COLO668 (cell line): ENCODE results near the gene UBXN6.
A peak's percentile ranks its signal among the peaks of the same experiment; 100 is the strongest.

Experiments
- DNase-seq: peaks from one replicate; lab custom pipeline; 2025; ENCODE audit not compliant: unreplicated experiment; lab: John Stamatoyannopoulos, UW

Gene UBXN6

GRCh38 chr19:4456843-4457653 lies 546 bp downstream of the UBXN6 start:
- peak; percentile 60 for DNase-seq

- peak; percentile 26 for DNase-seq
Observed at GRCh38 chr19:4456476-4456842, 1.1 kb downstream of the UBXN6 start.

GRCh38 chr19:4455719-4456475 lies 1.7 kb downstream of the UBXN6 start:
- peak; percentile 73 for DNase-seq

DNA sequence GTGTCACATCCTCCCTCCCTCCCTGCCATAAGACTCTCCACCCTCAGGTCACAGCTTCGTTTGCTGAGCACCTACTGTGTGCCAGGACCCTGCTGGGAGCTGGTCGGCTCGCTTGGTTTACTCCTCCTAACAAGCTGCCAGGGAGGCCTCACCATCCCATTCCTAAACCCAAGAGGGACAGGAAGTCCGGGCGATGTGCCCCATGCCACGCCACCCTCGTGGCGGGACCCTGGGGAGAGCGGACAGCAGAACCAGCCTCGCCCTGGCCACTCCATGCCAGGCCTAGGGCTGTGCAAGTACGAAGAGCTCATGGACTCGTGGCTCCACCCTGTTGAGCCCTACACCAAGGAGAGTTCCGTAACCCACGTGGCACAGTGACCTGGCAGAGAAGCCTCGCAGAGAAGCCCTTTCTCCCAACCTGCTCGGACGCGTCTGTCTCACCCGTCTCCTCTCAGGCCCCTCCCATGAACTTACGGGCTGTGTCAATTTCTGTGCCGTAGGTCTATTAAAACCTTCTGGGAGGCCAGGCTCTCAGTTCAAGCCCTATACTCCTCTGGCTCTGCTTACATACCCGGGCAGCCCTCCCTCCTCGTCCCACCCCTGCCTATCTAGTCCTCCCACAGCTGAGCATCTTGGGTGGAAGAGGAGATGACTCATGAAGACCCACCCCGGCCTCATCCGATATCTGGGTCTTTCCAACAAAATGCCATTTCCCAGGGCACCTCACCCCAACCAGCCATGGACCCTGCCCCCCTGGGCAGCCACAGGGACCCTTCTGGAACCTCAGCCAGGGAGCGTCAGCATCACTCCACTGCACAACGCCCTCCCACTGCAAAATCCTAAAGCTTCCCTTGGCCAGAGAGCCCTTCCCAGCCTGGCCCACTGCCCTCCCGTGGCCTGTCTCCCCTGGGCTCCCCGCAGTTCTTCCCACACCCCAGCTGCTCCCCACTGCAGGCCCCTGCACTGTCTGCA lies 2.6 kb downstream of the UBXN6 start:
- DNase-seq: no peak

DNA sequence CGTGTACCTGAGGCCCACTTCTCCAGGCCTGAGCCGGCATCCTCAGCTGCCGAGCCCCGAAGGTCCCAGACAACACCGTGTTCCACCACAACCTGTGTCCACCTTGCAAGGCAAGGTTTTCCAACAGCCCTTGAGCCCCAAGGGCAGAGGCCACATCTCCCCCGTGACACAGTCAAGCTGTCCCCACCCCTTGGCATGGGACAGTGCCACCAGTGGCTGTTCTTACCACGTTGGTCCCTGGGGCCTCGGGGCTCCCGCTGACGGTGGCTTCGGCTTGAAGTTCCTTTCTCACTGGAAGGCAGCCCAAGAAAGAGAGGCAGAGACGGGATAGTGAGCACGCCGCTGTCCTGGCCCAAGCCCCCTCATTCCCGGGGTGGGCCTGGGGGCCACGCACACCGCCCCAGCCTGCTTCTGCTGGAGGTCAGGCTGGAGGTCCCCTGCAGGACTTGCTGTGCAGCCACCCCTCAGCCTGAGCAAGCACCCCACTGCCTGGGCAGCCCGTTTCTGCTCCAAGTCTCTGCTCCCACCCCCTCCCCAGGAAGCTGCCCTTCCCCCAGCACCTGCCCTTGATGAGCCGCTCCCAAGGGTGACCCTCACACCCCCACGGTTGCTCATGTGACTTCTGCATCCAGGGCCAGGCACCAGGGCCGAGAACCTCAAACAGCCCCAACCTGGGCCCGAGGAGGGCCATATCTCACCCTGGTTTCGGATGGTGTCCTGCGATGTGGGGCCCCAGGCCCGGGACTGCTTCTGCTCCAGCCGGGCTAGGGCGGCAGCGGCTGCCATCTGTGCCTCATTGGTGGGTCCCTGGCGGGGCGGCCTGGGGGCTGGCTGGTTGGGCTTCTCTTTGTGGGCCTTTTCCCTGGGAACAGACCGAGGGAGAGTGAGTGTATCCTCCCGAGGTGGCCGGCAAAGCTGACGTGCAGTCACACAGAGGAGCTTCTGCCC lies 4.1 kb downstream of the UBXN6 start:
- no peak for DNase-seq

- DNase-seq: no peak
Observed at GRCh38 chr19:4452230-4452990, 5.2 kb downstream of the UBXN6 start.

- no peak for DNase-seq
Observed at GRCh38 chr19:4449639-4450028, 8.0 kb downstream of the UBXN6 start.

GRCh38 chr19:4449022-4449638 lies 8.5 kb downstream of the UBXN6 start:
- DNase-seq: no peak

DNA sequence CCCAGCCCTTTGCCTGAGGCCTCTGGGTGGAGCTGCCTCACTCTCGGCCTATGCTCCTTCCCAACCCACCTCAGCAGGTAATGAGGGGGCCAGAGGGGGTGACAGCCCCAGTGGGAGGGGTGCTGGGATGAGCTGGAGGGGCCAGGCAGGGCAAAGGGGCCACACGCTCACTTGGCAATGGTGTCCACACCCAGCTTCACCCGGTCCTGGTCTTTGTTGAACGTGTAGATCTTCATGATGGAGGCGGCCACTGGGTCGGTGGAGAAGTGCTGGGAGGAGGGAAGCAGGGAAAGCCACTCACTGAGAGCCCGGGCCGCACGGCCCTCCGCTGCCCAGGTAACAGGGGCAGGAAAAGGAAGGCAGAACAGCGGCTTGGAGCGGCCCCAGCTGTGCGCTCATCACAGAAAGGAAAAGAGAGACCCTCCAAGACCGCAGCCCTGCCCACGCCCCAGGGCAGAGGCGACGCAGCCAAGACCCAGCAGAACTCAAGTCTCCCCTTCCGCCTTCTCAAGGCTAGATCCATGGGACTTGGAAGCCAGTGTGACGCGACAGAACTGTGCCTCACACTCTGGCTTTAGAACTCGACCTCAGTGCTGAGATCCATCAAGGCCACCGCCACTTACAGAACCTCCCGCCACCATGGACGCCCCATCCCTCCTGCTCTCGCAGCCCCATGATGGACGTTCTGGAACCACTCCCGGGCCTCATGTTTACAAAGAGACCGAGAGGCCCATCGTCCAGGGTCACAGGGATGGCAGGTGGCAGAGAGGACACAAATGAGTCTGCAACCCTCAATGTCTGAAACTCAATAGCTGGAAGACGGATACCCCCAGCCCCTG lies 9.2 kb downstream of the UBXN6 start:
- no peak for DNase-seq

GRCh38 chr19:4447327-4448146 lies 10.1 kb downstream of the UBXN6 start:
- no peak for DNase-seq

- no peak for DNase-seq
Observed at GRCh38 chr19:4446704-4447200, 10.8 kb downstream of the UBXN6 start.

- no peak for DNase-seq
Observed at GRCh38 chr19:4445963-4446703, 11.5 kb downstream of the UBXN6 start.

DNA sequence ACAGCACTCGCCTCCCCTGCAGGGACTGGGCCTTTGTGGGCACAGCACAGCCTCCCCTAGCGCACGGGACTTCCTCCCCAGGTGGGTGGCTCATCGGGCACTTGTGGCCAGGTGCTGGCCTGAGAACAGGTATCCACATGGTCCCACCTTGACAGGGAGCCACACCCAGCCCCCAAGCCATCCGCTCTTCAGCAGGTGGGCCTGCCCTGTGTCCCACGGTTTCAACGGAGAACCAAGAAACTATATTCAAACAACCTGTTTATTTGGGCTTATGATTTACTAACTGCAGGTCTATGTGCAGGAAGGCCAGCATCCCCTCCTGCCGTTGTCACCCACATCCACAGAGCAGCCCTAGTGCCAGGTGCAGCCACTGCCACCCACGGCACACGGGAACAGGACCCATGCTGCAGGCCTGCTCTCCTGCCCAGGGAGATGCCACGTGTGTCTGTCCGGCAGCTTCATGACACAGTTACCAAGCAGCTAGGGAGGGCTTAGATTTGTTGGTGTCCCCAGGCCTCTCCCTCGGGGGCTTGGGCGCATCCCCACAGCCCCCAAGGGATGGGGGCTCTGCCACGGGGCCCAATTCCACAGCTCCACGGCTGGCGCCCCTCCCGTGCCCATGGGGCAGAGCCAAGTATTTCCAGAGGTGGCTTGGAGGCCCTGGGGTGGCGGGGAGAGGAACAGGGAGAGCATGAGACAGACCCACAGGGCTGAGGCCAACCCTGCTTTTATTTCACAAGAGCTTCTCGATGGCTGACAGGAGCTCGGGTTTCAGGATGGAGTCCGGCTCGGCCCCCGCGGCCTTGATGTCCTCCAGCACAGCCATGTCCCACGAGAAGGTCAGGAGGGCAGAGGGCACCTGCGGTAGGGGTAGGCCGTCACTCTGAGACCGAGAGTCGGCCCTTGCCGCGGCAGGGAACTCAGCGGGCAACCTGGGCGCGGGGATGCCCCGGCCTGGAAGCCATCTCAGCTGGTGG lies 12.5 kb downstream of the UBXN6 start:
- DNase-seq: no peak

- no peak for DNase-seq
Observed at GRCh38 chr19:4443966-4444764, 13.4 kb downstream of the UBXN6 start.
